ENCODE data around the gene FREY1. TPM values are rescaled to one million over a fixed set of nuclear protein-coding genes. Genes with fewer than 3 reads are reported as not detected.

Gene FREY1
- total RNA-seq, 4 donors from 2014 or later = 4.9 TPM; not detected in 3

DNA sequence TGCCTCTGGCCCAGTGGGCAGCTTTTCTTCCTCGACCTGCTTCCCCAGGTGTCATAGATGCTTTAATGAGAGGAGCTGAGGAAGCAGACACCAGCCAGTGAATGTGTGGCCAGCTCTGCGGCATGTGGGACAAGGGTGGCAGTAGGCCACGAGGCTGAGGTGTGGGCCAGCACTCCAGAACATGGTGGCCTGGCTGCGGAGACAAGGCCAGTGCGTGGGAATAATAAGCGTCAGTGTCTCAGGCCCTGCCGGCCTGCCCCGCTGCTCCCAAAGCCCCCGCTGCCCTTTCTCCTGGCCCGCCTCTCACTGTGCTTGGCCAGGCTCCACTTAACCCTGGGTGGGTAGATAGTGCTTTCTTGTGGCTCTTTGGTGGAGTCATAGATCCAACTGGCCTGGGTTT lies 19.5 kb downstream of the FREY1 start:
- H3K27ac ChIP-seq = no peak overlapping the region
- peaks cover 0 to 3% (median 0%) of the 10 kb centered on the region in 3 donors for H3K36me3 ChIP-seq
- no peak for TF ChIP-seq POLR2A (IDR thresholded peaks at IDR 0.05)
- TF ChIP-seq, protein P1, sequence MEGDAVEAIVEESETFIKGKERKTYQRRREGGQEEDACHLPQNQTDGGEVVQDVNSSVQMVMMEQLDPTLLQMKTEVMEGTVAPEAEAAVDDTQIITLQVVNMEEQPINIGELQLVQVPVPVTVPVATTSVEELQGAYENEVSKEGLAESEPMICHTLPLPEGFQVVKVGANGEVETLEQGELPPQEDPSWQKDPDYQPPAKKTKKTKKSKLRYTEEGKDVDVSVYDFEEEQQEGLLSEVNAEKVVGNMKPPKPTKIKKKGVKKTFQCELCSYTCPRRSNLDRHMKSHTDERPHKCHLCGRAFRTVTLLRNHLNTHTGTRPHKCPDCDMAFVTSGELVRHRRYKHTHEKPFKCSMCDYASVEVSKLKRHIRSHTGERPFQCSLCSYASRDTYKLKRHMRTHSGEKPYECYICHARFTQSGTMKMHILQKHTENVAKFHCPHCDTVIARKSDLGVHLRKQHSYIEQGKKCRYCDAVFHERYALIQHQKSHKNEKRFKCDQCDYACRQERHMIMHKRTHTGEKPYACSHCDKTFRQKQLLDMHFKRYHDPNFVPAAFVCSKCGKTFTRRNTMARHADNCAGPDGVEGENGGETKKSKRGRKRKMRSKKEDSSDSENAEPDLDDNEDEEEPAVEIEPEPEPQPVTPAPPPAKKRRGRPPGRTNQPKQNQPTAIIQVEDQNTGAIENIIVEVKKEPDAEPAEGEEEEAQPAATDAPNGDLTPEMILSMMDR (IDR thresholded peaks at IDR 0.05) = no peak
- no peaks in the 10 kb centered on the region for H3K9me3 ChIP-seq
- no peak overlapping the region for H3K4me3 ChIP-seq
- DNase-seq = no peak
- no peaks in the 10 kb centered on the region for H3K27me3 ChIP-seq
- peaks cover 0 to 7% (median 2%) of the 10 kb centered on the region in 4 donors for H3K4me1 ChIP-seq

DNA sequence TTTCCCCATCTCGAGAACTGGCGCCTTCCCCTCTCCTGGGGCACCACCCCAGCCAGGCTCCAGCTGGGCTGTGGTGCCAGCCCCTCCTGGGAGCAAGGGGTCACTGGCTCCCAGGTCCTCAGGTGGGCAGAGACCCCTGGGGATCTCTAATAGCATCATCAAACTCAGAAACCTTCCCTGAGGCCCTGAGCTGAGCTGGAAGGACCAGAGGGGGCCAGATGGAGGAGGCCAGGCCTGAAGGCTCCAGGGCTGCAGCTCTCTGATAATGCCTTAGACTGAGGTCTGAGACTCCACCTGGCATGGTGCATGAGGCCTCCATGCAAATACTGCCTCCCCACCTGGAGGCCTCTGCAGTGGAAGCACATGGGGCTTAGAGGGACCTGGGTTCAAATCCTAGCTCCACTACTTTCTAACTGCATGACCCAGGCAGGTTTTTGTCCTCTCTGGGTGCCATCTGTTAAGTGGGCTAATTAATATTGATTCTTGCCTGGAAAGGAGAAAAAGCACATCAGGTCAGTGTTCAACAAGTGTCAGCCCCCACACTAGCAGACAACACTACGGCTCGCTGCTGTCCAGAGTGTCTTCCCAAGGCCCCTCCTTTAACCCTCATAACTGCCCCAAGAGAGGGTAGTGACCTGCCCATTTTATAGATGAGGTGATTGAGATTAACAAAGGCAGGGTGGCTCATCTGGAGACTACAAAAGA lies 20.1 kb downstream of the FREY1 start:
- peaks cover 0 to 7% (median 2%) of the 10 kb centered on the region in 4 donors for H3K4me1 ChIP-seq
- TF ChIP-seq, protein P1 (IDR thresholded peaks at IDR 0.05) = no peak
- no peak for TF ChIP-seq POLR2A (IDR thresholded peaks at IDR 0.05)
- H3K27ac ChIP-seq = no peak overlapping the region
- H3K4me3 ChIP-seq = no peak overlapping the region
- no peaks in the 10 kb centered on the region for H3K27me3 ChIP-seq
- H3K36me3 ChIP-seq = peaks cover 0 to 8% (median 0%) of the 10 kb centered on the region in 3 donors
- no peak for DNase-seq
- no peaks in the 10 kb centered on the region for H3K9me3 ChIP-seq

DNA sequence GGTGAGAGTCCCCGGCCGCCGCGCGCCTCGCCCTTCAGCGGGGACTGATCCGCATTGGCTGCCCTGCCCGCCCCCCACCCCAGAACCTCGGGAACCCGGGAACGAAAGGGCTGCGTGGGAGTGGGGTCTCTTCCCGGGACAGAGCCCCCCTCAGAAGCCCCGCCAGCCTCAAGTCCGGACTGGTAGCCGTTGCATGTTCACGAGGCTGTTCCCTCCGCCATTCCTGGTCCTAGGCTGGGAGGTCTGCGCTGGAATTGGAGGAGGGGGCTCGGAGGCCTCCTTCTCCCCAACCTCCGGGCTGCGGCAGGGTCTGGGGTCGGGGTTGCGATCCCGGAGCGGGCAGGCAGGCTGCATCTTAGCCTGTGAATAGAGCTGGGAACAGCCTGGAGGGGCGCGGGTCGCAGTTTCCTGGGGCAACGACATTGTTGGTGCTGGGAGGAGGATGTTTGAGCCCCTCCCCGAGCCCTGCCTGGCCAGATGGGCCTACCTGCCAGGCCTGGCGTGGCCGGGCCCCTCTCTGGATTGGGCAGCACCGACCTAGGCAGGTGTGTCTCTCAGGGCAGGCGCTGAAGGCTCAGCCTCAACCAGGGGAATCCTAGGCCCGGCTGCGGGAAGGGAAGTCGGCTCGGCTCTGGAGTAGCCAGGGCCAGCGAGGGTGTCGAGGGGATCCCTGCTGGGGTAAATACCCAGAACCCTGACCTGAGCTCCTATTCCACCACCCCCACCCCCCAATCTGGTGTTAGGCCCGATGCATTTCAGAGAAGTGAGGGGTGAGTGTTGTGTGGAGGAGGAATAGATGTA lies 20.9 kb downstream of the FREY1 start:
- Histone ChIP-seq H3K4me3 (peak overlapping the region; percentile 40 to 73 (median 60)), H3K36me3 (peaks cover 0 to 17% (median 0%) of the 10 kb centered on the region in 3 donors), H3K27me3 (no peaks in the 10 kb centered on the region), H3K27ac (no peak overlapping the region), H3K4me1 (peaks cover 0 to 7% (median 2%) of the 10 kb centered on the region in 4 donors), H3K9me3 (no peaks in the 10 kb centered on the region)
- TF ChIP-seq, protein P1 (IDR thresholded peaks at IDR 0.05) = no peak
- no peak for TF ChIP-seq POLR2A (IDR thresholded peaks at IDR 0.05)
- DNase-seq = no peak

- Histone ChIP-seq H3K4me3 (peak within 1 kb of the TSS; percentile 40 to 73 (median 60)), H3K9me3 (no peaks in the 10 kb centered on the region), H3K27ac (no peak within 1 kb of the TSS), H3K36me3 (peaks cover 0 to 24% (median 0%) of the 10 kb centered on the region in 3 donors), H3K27me3 (no peaks in the 10 kb centered on the region), H3K4me1 (peaks cover 0 to 11% (median 4%) of the 10 kb centered on the region in 4 donors)
- TF ChIP-seq, protein P1 (IDR thresholded peaks at IDR 0.05) = no peak
- TF ChIP-seq POLR2A (IDR thresholded peaks at IDR 0.05) = no peak
- peak; percentile 26 to 76 (median 65) for DNase-seq
Observed at GRCh38 chr11:45885274-45885920, 21.7 kb downstream of the FREY1 start, which contains the start of gene MAPK8IP1. Gene MAPK8IP1 (plus strand): TSS chr11:45885651. CDS start chr11:45885821, 170 bp downstream.

DNA sequence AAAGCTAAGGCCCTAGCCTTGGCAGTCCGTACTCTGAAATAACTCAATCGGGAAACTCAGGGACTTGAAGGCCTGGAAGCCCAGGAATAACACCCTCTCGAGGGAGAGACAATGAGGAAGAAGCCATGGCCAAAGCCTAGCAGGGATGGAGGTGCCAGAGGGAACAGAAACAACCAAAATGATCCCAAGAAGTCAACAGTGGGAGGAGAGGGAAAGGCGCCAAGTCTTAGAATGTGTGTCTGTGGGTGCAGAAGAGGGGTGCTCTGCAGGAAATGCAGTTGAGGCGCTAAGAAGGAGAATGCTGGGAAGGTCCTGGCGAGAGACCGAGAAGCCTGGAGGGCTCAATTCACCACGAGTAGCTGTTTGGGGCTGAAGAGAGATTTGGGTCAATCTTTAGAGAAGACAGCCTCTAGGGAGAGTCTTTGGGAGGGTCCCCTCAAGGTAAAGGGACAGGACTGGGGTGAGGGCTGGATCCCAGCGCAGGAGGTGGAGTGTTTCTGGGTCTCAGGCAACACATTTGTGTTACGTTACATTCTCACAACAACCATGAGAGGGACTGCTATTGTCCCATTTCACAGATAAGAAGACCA lies 22.4 kb downstream of the FREY1 start:
- Histone ChIP-seq H3K27ac (no peak overlapping the region), H3K4me3 (no peak overlapping the region), H3K27me3 (no peaks in the 10 kb centered on the region), H3K9me3 (no peaks in the 10 kb centered on the region), H3K36me3 (peaks cover 0 to 31% (median 0%) of the 10 kb centered on the region in 3 donors), H3K4me1 (peaks cover 0 to 18% (median 4%) of the 10 kb centered on the region in 4 donors)
- no peak for DNase-seq
- TF ChIP-seq, protein P1 (IDR thresholded peaks at IDR 0.05) = no peak
- TF ChIP-seq POLR2A (IDR thresholded peaks at IDR 0.05) = no peak

Data from Peyer's patch (tissue), 4 donors.